Osteocyte (in vitro differentiated cells): ENCODE data around the gene RBM10. TPM values are rescaled to one million over a fixed set of nuclear protein-coding genes. Genes with fewer than 3 reads are reported as not detected.
A peak's percentile ranks its signal among the peaks of the same experiment; 100 is the strongest.

Source experiments
- DNase-seq: peaks from one replicate; pipeline ENCODE4 v3.0.0; 2021; ENCODE audit warnings: mixed read lengths; ENCODE audit not compliant: unreplicated experiment; ENCODE audit errors: extremely low spot score
- H3K27ac Mint-ChIP-seq: one replicate; pipeline ENCODE4 v1.8.0; 2021; ENCODE audit warnings: mild to moderate bottlenecking, mixed read lengths; ENCODE audit not compliant: unreplicated experiment
- H3K27me3 Mint-ChIP-seq: one replicate; pipeline ENCODE4 v1.8.0; 2021; ENCODE audit warnings: mixed read lengths; ENCODE audit not compliant: unreplicated experiment
- H3K36me3 Mint-ChIP-seq: one replicate; pipeline ENCODE4 v1.8.0; 2021; ENCODE audit warnings: mixed read lengths; ENCODE audit not compliant: unreplicated experiment
- H3K4me1 Mint-ChIP-seq: one replicate; pipeline ENCODE4 v1.8.0; 2021; ENCODE audit warnings: mixed read lengths; ENCODE audit not compliant: unreplicated experiment
- H3K4me3 Mint-ChIP-seq: one replicate; pipeline ENCODE4 v1.8.0; 2021; ENCODE audit warnings: mild to moderate bottlenecking, moderate library complexity, mixed read lengths; ENCODE audit not compliant: unreplicated experiment
- H3K9me3 Mint-ChIP-seq: one replicate; pipeline ENCODE4 v1.8.0; 2021; ENCODE audit warnings: mixed read lengths; ENCODE audit not compliant: unreplicated experiment
- CTCF ChIP-seq: fragments of 200-600 bp; sonication (generic); IDR thresholded peaks from 2 replicates; pipeline ENCODE4 v1.5.0; 2021; ENCODE audit warnings: antibody characterized with exemption, mild to moderate bottlenecking, moderate library complexity
- total RNA-seq: library from RNA; stranded (reverse); gene quantifications from 2 replicates; pipeline ENCODE4 v1.2.1, GENCODE V29; 2021

Gene RBM10
- total RNA-seq, 1 donor from 2014 or later = 36.9 TPM

GRCh38 chrX:47218920-47219815, 74.1 kb downstream of the RBM10 start:
- H3K27ac Mint-ChIP-seq = peak overlapping the region; percentile 87
- no peak for TF ChIP-seq CTCF
- H3K36me3 Mint-ChIP-seq = peaks cover 23% of the 10 kb centered on the region
- H3K4me3 Mint-ChIP-seq = peak overlapping the region; percentile 89
- no peaks in the 10 kb centered on the region for H3K27me3 Mint-ChIP-seq
- no peak for DNase-seq
- H3K9me3 Mint-ChIP-seq = no peaks in the 10 kb centered on the region
- H3K4me1 Mint-ChIP-seq = peaks cover 42% of the 10 kb centered on the region

- Mint-ChIP-seq H3K9me3 (no peaks in the 10 kb centered on the region), H3K27ac (no peak overlapping the region), H3K36me3 (peaks cover 18% of the 10 kb centered on the region), H3K27me3 (no peaks in the 10 kb centered on the region), H3K4me3 (no peak overlapping the region), H3K4me1 (peaks cover 34% of the 10 kb centered on the region)
- no peak for DNase-seq
- no peak for TF ChIP-seq CTCF
Measured at GRCh38 chrX:47221756-47222155, 76.7 kb downstream of the RBM10 start.

- peaks cover 25% of the 10 kb centered on the region for H3K4me1 Mint-ChIP-seq
- no peaks in the 10 kb centered on the region for H3K9me3 Mint-ChIP-seq
- no peak for DNase-seq
- no peak overlapping the region for H3K4me3 Mint-ChIP-seq
- no peaks in the 10 kb centered on the region for H3K27me3 Mint-ChIP-seq
- no peak for TF ChIP-seq CTCF
- H3K36me3 Mint-ChIP-seq = peaks cover 22% of the 10 kb centered on the region
- no peak overlapping the region for H3K27ac Mint-ChIP-seq
Measured at GRCh38 chrX:47222751-47223350, 77.8 kb downstream of the RBM10 start.

GRCh38 chrX:47223476-47224250, 78.6 kb downstream of the RBM10 start:
- Mint-ChIP-seq H3K4me3 (no peak overlapping the region), H3K36me3 (peaks cover 28% of the 10 kb centered on the region)

More at GRCh38 chrX:47223476-47224250, 78.6 kb downstream of the RBM10 start:
- no peak overlapping the region for H3K27ac Mint-ChIP-seq
- no peak for TF ChIP-seq CTCF
- DNase-seq = no peak
- peaks cover 25% of the 10 kb centered on the region for H3K4me1 Mint-ChIP-seq
- no peaks in the 10 kb centered on the region for H3K27me3 Mint-ChIP-seq
- no peaks in the 10 kb centered on the region for H3K9me3 Mint-ChIP-seq
